BJ (cell line): ENCODE measurements around the gene GREB1. TPM values are rescaled to one million over a fixed set of nuclear protein-coding genes. Genes with fewer than 3 reads are reported as not detected.

Experiments used
- CTCF ChIA-PET: fragments of 350-600 bp; formaldehyde crosslinking; extraction: SDS; loops from one replicate; lab custom pipeline; 2021; ENCODE audit warnings: antibody characterized with exemption, inconsistent platforms; lab: Yijun Ruan, JAX
- POLR2A ChIA-PET: fragments of 300-600 bp; sonication (Branson Sonifier 250); formaldehyde crosslinking; extraction: SDS; loops from one replicate; lab custom pipeline; 2021; ENCODE audit warnings: antibody characterized with exemption; lab: Charles Lee
- DNase-seq: peaks from one replicate; pipeline ENCODE4 v3.0.0-alpha.2; 2011; ENCODE audit warnings: low read depth
- H3K27me3 ChIP-seq: 2 replicates; pipeline ENCODE4 v1.6.0; 2011; ENCODE audit warnings: low read length; ENCODE audit not compliant: control insufficient read depth, insufficient read depth
- H3K36me3 ChIP-seq: 2 replicates; pipeline ENCODE4 v1.5.1; 2011; ENCODE audit warnings: low read length; ENCODE audit not compliant: control insufficient read depth, insufficient read depth
- H3K4me3 ChIP-seq: 2 replicates; pipeline ENCODE4 v1.5.1; 2011; ENCODE audit warnings: low read depth, mild to moderate bottlenecking, control low read depth, low read length
- CTCF ChIP-seq: IDR thresholded peaks from 2 replicates; pipeline ENCODE4 v1.5.1; 2011; ENCODE audit warnings: low read depth, mild to moderate bottlenecking, control low read depth, inconsistent platforms, low read length, moderate library complexity; ENCODE audit not compliant: insufficient read depth
- polyA plus RNA-seq: library from polyadenylated mRNA; depleted of rRNA; stranded (reverse); fragments of >200 nt; gene quantifications from 2 replicates; pipeline ENCODE4 v1.2.3, GENCODE V29; 2011

The GREB1 gene
- polyA plus RNA-seq, 1 experiment = not detected

DNA sequence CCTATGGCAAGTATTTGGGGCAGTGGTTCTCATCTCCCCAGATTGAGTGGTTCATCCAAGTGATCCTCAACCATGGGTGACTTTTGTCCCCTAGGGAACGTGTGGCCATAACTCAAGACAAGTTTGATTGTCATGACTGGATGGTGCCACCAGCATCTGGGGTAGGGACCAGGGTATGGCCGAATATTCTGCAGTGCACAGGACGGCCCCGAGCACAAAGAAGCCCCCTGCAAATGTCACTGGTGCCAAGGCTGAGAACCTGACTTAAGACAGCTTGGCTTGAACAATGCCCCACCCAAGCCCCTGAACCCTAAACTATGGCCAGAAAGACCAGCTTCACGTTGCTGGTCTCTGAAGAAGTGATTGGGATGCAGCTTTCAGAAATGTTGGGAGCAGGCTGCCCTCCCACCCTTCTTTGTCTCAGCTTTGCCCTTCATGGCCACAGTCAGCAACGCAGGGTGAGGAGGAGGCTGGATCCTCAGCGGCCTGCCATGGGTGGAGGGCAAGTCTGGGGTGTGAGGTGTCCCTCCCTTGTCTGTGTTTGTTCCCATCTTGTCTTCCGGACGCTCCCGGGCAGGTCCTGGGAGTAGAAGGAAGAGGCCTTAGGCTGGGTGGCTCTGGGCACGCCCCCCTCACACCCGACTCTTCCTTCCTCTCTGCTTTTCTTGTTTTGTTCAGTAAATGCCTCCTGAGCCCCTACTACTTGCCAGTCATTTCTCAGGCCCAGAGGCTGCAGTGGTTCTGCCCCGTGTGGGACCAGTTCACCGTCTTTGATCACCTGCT lies 43.4 kb downstream of the GREB1 start:
- POLR2A ChIA-PET = no interaction called here

DNA sequence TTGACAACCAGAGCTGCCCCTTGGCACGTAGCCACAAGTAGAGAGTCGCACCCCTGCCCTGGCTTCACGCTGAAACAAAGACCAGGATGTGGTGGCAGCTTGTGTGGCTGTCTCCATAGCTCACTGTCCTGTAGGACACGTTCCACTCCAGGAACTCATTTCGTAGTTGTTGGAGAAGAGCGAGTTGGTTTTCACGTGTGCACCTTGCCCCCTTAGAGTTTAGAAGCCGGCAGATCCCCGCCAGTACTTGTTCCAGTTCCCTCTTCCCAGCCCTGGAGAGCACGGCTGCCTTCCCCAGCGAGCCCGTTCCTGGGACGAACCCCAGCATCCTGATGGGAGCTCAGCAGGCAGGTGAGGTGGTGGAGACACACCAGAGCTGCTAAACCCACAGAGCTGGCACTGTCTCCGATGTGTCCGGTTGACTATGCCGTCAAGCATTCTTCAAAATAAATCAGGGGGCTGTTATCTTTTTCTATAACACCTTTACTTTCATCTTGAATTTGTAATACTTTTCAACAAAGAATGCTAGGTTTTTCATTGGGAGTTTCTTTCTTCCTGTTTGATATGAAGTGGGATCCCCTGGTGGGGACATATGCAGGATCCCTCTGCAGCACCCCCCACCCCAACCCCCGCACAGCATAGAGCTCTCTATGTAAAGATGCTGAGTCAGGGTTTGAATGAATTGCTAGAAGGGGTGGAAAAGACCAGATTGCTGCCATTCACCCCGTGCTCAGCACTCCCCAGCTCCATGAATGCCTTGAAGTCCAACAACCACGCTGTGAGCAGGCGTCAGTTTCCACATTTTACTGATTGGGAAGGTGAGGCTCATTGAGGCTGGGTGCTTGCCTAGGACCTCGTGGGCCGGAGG lies 44.5 kb downstream of the GREB1 start:
- CTCF ChIA-PET = interaction anchor here (0.7 to 10.6 kb wide), 3 partner anchors 7 to 99 kb away, joined by 3 to 195 read pairs (median 3); no protein-coding TSS in a partner anchor
- no peak for TF ChIP-seq CTCF
- Histone ChIP-seq H3K36me3 (no peaks in the 10 kb centered on the region), H3K4me3 (no peak overlapping the region), H3K27me3 (peaks cover 17% of the 10 kb centered on the region)
- no peak for DNase-seq
- POLR2A ChIA-PET = no interaction called here

More for the DNA sequence above, 43.4 kb downstream of the GREB1 start:
- CTCF ChIA-PET = interaction anchor here (0.6 to 0.7 kb wide), 3 partner anchors 8 to 208 kb away, joined by 3 read pairs; no protein-coding TSS in a partner anchor
- H3K4me3 ChIP-seq = no peak overlapping the region
- DNase-seq = no peak
- no peaks in the 10 kb centered on the region for H3K36me3 ChIP-seq
- H3K27me3 ChIP-seq = peaks cover 19% of the 10 kb centered on the region
- no peak for TF ChIP-seq CTCF

DNA sequence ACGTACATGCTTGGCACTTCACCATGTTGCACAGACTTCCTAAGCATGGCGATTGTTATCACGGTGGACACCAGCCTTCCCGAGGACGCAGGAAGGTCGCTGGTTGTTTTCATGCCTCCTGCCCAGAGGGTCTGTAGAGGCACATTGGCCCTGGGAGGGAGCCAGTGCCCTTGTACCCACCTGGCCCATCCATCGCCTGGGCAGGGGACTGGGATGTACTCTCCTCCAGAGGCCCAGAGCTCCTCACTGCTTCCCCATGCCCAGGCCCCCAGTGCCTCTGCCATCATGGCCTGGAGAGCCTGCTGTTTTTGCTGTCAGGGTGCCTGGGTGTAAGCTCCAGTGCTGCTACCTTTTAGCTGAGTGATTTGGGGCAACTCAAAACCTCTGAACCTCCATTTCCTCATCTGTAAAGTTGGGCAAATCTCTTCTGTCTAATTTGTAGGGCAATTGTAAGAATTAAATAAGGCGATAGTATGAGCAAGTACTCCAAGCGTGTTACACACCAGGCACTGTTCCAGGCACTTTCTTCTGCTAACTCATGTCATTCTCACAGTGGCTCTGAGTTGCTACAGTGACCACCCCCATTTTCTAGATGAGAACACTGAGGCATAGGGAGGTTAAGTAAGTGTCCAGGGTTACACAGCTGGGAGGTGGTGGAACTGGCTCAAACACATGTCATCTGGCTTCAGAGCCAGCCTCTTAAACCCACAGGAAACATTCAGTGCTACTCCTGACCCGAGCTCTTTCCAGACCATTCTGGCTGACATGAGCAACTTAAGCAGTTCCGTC lies 45.3 kb downstream of the GREB1 start:
- no peak for DNase-seq
- Histone ChIP-seq H3K4me3 (no peak overlapping the region), H3K27me3 (peaks cover 17% of the 10 kb centered on the region), H3K36me3 (no peaks in the 10 kb centered on the region)
- ChIA-PET POLR2A (no interaction called here), CTCF (interaction anchor here (1.9 to 10.6 kb wide), 2 partner anchors 100 to 455 kb away, joined by 4 to 195 read pairs; no protein-coding TSS in a partner anchor)
- no peak for TF ChIP-seq CTCF

DNA sequence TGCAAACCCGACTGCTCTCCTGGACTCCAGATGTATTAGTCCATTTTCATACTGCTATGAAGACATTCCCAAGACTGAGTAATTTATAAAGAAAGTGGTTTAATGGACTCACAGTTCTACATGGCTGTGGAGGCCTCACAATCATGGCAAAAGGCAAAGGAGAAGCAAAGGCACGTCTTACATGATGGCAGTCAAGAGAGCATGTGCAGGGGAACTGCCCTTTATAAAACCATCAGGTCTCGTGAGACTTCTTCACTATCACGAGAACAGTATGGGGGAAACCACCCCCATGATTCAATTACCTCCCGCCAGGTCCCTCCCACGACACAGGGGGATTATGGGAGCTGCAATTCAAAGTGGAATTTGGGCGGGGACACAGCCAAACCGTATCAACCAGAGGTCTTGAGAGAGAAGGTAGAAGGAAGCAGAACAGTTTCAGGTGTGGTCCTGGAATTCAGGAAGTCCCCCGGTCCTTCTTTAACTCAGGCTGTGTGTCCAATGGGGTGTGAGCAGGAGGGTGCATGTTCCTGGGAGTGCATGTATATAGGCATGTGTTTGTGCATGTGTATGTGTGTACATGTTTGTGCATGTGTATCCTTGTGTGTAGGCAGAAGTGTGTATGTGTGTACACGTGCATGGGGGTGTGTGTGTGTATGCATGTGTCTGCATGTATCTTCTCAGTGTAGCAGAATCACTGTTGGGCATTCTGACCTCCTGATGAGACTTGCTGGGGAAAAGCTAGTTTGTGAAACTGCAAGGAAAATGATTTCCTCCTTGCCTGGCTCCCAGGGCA lies 46.2 kb downstream of the GREB1 start:
- Histone ChIP-seq H3K36me3 (no peaks in the 10 kb centered on the region), H3K27me3 (peaks cover 17% of the 10 kb centered on the region), H3K4me3 (no peak overlapping the region)
- POLR2A ChIA-PET = no interaction called here
- CTCF ChIA-PET = interaction anchor here (0.8 to 10.6 kb wide), 4 partner anchors 97 to 456 kb away, joined by 3 to 195 read pairs (median 48); a partner anchor contains a TSS
- DNase-seq = no peak
- TF ChIP-seq CTCF = no peak
